SK-N-DZ (cell line): ENCODE results near the gene JUN. TPM values are rescaled to one million over a fixed set of nuclear protein-coding genes. Genes with fewer than 3 reads are reported as not detected.

Experiments used
- DNase-seq: peaks from one replicate; pipeline ENCODE4 v3.0.0-alpha.2; 2015; ENCODE audit warnings: low spot score
- polyA plus RNA-seq, 2 experiments: library from polyadenylated mRNA; depleted of rRNA; stranded (reverse); fragments of >200 nt; gene quantifications; 2 replicates each; pipeline ENCODE4 v1.2.3, GENCODE V29; 2014

The JUN gene
- 20.6 and 20.9 TPM in 2 replicates for polyA plus RNA-seq (2014; cell fraction: cytosol; rRNA removed)
- polyA plus RNA-seq (2014; cell fraction: nucleus; rRNA removed) = 11.6 and 14.7 TPM in 2 replicates

DNA sequence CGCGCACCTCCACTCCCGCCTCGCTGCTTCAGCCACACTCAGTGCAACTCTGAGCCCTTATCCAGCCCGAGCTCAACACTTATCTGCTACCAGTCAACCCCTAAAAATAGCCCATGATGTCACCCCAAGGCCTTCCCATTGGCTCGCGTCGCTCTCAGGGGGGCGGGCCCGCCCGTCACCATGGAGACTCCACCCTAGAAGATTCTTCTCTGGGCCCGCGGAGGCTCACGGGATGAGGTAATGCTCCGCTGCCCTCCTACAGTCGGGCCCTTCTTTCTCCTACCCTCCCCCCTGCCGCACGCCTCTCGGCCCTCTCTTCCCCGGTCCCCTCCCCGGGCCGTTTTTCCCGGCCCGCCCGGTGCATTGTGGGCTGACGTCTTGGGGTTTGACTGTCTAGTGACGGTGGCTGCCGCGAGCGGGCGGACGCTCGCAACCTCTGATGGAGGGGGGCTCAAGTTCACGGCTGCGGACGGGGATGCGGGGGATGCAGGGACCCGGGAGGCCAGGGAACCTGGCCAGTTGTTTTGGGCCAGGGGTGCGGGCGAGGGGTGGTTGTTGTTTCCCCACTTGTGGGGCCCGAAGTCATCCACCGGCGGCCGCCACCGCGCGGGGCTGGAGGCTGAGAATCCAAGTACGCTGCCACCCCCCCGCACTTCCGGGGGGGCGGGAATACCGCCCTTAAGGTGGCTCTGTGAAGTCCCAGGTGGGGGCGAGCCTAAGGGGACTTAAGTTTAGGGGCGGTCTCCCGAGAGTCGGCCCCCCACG, at the start of gene JUN:
Gene JUN (minus strand): TSS at position 55 of the 765 bp plus-strand sequence. CDS start 977 bp downstream, outside the sequence.
- peak; percentile 99 for DNase-seq

DNA sequence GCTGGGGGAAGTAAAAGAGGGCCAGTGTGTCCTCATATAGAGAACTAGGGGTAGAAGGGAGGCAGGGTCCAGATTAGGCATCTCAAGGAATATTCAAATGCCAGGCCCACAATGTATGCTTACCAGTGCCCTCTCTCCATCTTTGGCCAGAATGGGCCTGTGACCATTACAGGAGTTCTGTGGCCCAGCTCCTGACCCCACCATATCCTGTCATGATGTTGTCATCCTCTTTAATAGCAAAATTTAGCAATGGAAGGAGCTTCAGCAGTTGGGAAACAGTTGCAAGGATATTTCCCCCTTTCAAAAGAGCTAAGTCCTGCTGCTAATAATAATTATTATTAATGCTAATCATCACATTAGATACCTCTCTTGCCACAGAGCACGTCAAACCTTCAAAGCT, 49.3 kb upstream of the JUN start:
- DNase-seq = no peak

DNA sequence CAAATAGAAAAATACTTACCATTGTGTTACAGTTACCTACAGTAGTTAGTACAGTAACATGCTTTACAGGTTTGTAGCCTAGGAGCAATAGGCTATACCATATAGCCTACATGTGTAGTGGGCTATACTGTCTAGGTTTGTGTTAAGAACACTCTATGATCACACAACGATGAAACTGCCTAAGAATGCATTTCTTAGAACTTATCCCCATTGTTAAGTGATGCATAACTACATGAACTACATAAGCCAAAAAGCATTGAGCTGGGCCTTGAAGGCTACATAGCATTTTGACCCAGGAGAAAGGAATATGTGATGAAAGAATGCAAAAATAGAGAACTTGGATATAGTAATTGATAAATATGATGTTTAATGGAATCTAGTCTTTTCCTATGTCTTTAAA, 46.4 kb upstream of the JUN start:
- no peak for DNase-seq

DNA sequence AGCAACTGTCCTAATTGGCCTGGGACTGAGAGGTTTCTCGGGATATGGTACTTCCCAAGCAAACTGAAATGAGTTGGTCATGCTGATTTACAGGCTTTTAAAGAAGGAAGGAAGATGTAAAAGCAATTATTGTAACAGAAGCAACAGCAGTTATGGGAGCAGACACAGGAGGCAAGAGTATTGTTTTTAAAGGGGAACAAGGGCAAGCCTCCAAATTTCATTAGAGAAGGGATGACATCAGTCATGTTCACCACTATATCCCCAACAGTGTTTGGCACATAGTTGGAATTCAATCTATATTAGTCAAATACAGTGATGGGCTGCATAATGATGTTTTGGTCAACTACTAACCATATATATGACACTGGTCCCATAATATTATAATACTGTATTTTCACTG, 46.0 kb upstream of the JUN start:
- DNase-seq = no peak

DNA sequence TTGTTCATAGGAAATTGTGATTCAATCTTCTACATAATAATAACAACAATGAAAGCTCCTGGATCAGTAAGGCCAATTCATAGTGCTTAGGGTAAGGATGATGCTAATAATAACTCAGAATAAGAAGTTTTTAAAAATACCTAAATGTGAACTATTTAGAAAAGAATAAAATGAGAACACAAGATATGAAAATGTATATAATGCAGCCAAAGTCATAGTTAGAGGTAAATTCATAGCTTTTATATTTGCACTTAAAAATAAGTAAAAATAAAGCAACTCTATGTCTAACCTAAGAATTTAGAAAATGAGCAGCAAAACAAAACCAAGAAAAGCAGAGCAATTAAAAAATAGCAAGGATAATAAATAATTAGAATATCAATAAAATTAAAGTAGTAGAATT, 43.5 kb upstream of the JUN start:
- DNase-seq = no peak

DNA sequence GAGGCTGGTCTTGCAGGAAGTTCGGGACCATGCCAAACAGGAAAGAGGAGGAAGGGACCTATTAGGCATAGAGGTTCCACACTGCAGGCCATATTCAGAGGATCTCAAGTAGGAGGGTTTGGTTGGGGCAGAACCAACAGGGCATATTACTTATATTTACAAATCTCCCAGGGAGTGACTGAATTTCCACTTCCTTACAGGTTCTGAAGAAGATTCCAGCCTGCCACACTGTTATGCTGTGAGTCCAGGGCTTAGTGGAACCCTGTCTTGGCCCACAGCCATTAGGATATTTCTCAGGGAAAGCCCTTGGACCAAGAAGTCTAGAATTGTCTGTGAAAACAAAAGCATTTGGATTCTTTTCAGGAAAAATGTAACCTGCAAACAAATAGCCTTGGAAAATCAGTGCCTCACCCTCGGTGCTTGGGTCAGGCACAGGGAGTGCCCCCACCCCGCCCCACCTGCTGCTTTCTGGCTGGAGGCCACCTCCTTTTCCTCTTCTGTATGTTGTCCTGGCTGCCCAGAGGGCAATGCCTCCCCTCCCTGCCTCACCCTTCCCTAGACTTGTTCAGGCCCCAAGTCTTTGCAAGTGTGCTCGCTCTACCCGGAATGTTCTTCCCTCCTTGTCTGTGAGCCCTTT, 41.0 kb upstream of the JUN start:
- no peak for DNase-seq

DNA sequence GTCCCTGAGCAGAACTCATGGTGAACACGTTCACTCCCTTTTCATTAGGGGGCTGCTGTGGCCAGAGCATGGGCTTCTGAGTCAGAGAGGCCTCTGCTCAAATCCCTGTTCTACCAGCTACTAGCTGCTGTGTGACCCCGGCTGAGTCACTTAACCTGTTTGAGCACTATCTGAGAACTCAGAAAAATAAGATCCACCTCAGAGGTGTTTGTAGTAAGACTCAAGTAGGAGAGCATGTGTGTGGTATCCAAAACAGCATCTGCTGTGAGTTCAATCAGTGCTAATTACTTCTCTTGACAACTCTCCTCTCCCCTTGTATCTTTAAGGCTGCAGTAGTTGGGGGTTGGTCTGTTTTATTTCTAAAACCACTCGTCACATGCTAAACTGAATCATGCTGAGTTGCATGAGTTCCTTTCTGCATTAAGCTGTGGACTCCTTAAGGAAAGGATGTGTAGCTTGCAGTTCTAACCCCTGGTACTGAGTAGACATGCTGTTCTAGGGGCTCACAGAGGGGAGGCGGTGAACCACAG, 39.7 kb upstream of the JUN start:
- no peak for DNase-seq

DNA sequence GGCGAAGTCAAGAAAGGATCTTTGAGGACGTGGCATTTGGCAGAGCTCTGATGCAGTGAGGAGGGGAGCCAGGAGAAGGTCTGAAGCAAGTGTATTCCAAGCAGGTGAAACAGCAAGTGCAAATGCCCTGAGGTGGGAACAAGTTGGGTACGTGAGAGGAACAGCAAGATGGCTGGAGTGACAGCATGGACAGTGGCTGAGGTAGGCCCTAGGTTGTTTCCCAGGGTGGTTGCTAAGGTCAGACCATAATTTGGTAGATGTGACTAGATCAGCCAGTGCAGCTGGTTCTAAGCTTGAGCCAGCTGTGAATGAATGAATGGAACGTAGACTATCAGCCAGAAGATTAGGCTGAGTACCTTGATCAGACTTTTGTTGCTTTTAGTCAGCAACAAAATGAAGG, 37.5 kb upstream of the JUN start:
- DNase-seq = no peak

DNA sequence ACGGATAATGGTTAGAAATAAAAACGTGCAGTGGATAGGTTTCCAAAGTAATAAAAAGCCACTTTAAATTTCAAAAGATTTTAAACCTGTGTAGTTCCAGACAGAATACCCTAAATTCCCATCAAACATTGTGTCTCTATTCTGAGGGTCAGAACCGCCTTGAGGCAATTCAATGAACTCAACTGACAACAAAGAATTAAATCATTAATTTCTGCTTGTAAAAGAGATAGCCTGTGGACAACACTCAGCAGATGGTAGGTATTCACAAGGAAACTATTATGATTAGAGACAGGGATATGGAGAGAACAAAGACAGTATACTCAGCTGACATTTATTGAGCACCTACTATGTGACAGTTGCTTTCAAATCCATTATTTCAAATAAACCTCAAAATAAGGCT, 35.1 kb upstream of the JUN start:
- no peak for DNase-seq

DNA sequence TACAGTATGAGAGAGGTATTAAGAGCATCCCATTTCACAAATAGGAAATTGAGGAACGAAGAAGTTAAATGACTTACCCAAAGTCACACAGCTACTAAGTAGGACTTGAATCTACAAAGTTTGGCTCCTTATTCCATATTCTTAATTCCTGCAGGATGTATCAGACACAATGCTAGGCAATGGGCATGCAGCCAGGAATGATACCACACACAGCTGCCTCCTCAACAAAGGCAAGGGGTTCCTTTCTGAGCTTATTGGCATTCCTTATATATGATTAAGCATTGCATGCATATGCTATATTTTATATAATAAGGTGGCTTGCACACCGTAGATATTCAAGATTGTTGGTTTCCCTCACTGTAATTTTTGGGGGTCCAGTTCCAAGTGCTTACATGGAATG, 34.2 kb upstream of the JUN start:
- no peak for DNase-seq

DNA sequence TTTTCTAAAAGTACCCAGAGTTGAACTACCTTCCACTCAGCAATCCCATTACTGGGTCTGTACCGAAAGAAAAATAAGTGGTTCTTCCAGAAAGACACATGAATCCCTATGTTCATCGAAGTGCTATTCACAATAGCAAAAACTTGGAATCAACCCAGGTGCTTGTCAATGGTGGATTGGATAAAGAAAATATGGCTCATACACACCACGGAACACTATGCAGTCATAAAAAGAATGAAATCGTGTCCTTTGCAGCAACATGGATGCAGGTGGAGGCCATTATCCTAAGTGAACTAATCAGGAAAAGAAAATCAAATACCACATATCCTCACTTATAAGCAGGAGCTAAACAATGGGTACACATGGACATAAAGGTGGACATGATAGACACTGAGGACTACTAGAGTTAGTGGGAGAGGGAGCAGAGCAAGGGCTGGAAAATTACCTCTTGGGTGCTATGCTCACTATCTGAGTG, 32.9 kb upstream of the JUN start:
- no peak for DNase-seq

DNA sequence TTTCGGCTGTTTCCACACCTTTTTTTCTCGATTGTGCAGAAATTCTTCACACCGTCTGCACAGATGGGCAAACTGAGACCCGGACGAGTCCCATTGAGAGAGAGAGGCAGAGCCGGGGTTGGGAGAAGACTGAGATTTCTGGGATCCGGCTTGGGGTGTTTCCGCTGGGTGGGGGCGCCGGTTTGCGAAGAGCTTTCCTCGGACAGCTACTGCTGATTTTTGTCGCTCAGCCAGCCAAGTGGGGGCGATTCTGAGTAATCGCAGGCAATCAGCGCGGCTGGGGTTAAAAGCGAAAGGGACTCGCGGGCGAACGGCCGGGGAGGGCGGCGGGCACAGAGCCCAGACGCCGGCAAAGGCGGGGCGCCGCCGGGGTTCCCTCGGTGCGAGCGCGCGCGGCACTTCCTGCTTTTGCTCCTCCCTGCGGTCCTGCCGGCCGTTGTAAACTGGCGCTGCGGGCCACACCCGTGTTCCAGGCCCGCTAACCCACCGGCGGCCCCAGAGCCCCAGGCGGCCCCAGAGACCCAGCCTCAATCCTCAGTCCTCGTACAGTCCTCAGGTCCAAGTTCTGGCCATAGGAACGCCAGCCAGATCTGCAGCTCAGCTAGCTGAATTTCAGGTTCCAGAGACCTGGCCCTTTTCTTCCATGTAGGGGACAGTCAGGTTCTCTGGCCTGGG, 32.4 kb upstream of the JUN start:
- DNase-seq = peak; percentile 42

DNA sequence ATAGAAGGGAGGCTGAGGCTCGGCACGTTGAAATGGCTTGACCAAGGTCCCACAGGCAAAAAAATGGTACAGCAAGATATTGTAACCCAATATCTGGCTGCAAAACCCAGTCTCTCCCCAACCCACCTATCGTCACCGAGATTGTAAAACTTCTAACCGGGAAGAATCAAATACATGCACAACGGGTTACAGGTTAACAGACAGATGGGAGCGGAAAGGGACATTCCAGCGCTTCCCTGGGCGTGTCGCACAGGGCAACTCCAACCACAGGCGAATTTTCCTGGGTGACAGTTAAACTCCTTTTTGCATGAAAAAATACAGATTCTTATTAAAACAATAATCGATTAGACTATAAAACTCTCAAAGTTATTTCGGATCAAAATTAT, 31.8 kb upstream of the JUN start:
- DNase-seq = no peak

DNA sequence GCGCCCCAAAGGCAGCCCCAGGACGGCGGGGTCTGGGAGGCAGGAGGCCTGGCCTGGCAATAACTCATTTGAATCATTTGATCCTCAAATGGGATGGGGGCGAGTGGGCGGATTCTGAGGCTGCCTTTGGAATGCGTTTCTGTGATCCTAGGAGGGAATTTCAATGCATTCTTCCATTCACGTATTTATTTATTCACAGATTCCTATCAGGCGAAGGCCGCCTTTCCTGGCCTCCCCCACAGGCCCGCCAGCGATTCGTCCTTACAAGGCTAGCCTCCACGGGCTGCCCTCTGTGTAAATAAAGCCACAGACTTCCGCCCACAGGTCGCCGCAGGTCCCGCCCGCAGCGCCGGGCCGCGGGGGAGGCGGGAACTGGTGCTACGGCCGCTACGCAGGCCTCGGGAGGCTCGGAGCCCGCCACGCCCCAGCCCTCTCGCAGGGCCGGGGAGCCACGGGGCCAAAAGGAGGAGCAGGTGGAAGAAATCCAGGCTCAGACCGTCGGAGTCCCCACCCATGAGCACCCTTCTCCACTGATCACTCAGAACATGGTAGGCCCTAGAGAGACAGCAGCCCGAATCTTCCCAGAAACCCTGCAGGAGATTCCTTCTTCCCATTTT, 31.3 kb upstream of the JUN start:
- DNase-seq = no peak

DNA sequence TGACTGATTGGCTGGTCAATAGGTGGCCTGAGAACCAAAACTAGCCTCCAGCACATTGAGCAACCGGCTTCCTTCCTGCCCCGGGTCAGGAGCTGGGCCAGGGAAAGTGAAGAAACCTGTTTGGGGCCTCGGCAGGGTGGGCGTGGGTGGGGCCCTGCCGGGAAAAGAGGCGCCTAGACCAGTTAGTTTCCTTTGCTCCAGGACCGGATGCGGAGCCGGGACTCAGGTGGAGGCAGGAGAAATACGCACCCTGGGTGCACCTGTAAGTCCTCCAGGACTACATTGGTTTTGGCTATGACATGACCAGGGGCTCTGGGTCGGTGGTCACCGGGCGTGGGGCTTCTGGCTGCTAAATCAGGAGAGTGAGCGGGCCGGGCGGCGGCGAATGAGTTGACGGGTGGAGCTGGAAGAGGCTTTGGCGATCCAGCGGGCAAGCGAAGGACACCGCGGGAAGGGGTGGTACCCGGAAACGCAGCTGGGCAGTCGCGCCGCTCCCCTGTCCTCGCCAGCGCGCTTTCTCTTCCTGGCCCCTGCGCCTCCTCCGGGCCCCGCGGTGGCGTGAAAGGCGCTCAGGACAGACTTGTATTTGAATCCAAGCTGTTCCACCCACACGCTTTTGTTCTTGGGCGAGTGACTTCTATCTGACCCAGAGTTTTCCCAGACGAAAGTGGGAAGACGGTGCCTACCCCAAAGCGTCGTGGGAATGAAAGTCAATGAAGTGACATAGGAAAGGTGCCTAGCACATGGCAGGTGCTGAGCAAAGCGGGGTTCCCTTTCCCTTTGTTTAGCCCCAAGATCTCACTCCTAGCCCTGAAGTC, 30.6 kb upstream of the JUN start:
- no peak for DNase-seq

DNA sequence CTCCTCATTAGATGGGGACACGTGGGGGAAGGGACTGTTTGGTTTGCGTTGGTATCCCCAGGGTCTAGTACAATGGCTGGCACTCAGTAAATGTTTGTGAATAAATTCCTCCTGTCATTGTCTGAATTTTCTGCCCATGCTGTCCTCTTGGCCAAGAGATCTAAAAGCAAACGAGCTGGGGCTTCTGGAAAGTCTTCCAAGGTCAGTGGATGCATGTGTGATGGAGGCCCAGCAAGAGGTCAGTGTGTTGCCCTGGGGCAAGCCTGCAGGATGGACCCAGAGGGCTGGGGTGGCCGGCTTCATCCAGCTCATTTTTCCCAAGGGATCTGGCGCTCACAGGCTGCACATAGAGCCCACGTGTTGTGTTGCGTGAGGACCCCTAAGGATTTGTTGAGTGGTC, 30.0 kb upstream of the JUN start:
- no peak for DNase-seq

DNA sequence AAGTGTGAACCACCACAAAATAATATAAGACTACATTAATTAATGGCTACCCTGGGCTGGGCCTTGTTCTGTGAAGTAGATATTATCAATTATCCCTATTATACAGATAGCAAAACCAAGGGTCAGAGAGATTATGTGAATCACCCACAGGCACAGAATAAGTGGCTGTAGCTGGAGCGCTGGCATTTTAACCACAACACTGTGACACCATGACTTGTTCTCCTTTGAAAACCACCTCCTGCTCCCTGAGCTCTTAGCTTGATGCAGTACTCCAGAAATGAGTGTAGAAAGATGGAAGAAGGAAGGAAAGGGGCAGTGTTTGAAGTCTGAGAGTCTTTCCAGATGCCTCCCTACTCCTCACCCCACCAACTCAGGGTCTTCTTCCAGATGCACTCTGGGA, 29.5 kb upstream of the JUN start:
- DNase-seq = no peak

DNA sequence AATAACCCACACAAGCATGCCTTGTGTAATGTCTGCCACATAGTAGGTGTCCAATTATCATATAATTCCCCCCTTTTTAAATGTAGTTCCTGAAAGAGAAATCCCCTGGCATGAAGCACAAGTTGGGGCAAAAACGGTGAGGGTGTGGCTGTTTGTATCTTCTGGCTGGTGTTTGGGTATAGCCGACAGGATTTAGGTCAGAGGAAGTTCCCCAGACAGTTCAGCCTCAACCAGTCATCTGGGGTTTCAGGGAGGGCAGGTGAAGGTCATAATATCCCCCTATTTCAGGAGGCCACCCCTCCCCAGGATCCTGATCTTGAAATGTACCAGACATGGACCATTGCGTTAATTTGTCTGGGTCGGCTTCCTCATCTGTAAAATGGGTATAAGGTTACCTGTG, 29.1 kb upstream of the JUN start:
- no peak for DNase-seq

DNA sequence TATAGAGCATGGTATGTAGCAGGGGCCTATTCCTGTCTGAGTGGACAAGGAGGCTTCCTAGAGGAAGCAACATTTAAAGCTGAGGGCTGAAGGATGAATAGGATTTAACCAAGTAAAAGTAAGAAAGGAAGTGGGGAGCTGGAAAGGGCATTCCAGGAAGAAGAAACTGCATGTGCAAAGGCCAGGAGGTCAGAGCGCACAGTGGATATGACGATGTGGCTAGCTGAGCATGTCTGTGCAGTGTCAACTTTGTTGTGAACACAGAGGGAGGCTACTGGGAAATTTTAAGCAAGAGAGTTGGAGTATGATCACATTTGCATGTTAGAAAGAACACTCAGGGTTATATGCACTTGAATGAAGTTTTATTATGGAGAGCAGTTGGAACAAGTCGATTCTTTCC, 28.6 kb upstream of the JUN start:
- DNase-seq = no peak

DNA sequence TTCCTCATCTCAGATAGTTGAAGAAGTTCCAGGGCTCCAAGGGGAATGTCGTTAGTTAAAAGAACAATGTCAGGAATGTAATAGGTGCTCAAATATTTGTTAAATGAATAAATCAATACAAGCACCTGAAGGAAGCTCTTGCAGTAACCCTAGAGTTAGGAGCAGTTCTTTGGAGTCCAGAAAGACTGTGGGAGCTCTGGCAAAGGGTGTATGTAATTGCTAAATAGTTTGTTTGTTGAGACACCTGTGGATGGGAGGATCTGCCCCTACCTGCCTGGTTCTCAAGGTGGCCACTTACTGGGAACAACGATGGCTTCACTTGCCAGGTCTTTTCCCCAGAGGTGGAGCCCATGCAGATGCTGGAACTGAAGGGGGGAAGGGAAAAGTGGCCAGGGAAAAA, 27.5 kb upstream of the JUN start:
- DNase-seq = no peak
